Endothelial cell of umbilical vein (primary cell): Measurements from ENCODE around the gene TRDMT1. TPM values are rescaled to one million over a fixed set of nuclear protein-coding genes. Genes with fewer than 3 reads are reported as not detected.

Source experiments
- BruUV-seq: library from RNA; stranded (reverse); fragments of 400-500 nt; replicated peaks from 2 replicates; lab custom pipeline; 2021; lab: Mats Ljungman, UMichigan
- CTCF ChIA-PET: fragments of 300-600, 350-600 bp; sonication (Branson Sonifier 250); formaldehyde crosslinking; loops from one replicate; lab custom pipeline; 2021; ENCODE audit warnings: antibody characterized with exemption, inconsistent platforms; lab: Charles Lee
- POLR2A ChIA-PET: fragments of 300-600, 350-600 bp; sonication (Branson Sonifier 250); formaldehyde crosslinking; loops from one replicate; lab custom pipeline; 2021; ENCODE audit warnings: antibody characterized with exemption, inconsistent platforms; lab: Charles Lee
- DNase-seq: peaks from one replicate; pipeline ENCODE4 v3.0.0-alpha.2; 2011; ENCODE audit warnings: low read depth, low spot score
- FAIRE-seq: peaks from 2 replicates; lab custom pipeline; 2011; peaks lifted over from hg19 to GRCh38; lab: Jason Lieb, UNC
- H2AFZ ChIP-seq: 2 replicates; pipeline ENCODE4 v1.6.0; 2012; ENCODE audit warnings: low read depth, low read length, control low read depth, inconsistent platforms
- H3K27ac ChIP-seq: 2 replicates; pipeline ENCODE4 v1.5.1; 2011; ENCODE audit warnings: low read depth, mild to moderate bottlenecking, control low read depth, low read length, moderate library complexity; ENCODE audit not compliant: insufficient read depth
- H3K27me3 ChIP-seq, 2 experiments: 2 replicates each; pipeline versions ENCODE4 v1.6.0 to v1.6.1; 2011; ENCODE audit warnings: low read length in 2 of 2, mixed read lengths in 1 of 2; ENCODE audit not compliant: control insufficient read depth in 2 of 2, insufficient read depth in 2 of 2
- H3K36me3 ChIP-seq, 2 experiments: 2 replicates in 1 of 2; 3 replicates in 1 of 2; pipeline ENCODE4 v1.5.1; 2011; ENCODE audit warnings: low read length in 2 of 2, mild to moderate bottlenecking in 1 of 2, moderate library complexity in 1 of 2; ENCODE audit not compliant: control insufficient read depth in 2 of 2, insufficient read depth in 2 of 2; ENCODE audit errors: extremely low read depth in 1 of 2
- H3K4me1 ChIP-seq: 3 replicates; pipeline ENCODE4 v1.5.1; 2011; ENCODE audit warnings: mild to moderate bottlenecking, low read length; ENCODE audit not compliant: control insufficient read depth, insufficient read depth; ENCODE audit errors: extremely low read depth
- H3K4me2 ChIP-seq: 2 replicates; pipeline ENCODE4 v1.6.1; 2011; ENCODE audit warnings: low read length, control low read depth, mixed read lengths; ENCODE audit not compliant: insufficient read depth
- H3K4me3 ChIP-seq, 3 experiments: fragments of 200-600 bp in 1 of 3; sonication (generic), shearing (Covaris generic) in 1 of 3; replicated peaks in 1 of 3; 2 replicates each; pipeline ENCODE4 v1.5.1; 2011 to 2016; ENCODE audit warnings: control low read depth in 3 of 3, low read length in 3 of 3, mild to moderate bottlenecking in 2 of 3, inconsistent platforms in 1 of 3, low read depth in 1 of 3, moderate library complexity in 1 of 3; ENCODE audit not compliant: insufficient read depth in 1 of 3
- H3K79me2 ChIP-seq: 2 replicates; pipeline ENCODE4 v1.6.0; 2012; ENCODE audit warnings: low read length, inconsistent platforms; ENCODE audit not compliant: control insufficient read depth, insufficient read depth
- H3K9ac ChIP-seq: replicated peaks from 2 replicates; pipeline ENCODE3; 2011; ENCODE audit warnings: low read length, control low read depth; ENCODE audit not compliant: insufficient read depth; ENCODE audit errors: extremely low read depth
- H3K9me1 ChIP-seq: replicated peaks from 3 replicates; pipeline ENCODE4 v1.6.0; 2011; ENCODE audit warnings: mild to moderate bottlenecking, low read length; ENCODE audit not compliant: control insufficient read depth, insufficient read depth; ENCODE audit errors: extremely low read depth
- H3K9me3 ChIP-seq: replicated peaks from 2 replicates; pipeline ENCODE4 v1.5.1; 2012; ENCODE audit warnings: low read length, inconsistent platforms; ENCODE audit not compliant: control insufficient read depth, insufficient read depth
- H4K20me1 ChIP-seq: replicated peaks from 2 replicates; pipeline ENCODE3; 2011; ENCODE audit warnings: mild to moderate bottlenecking, low read length; ENCODE audit not compliant: control insufficient read depth, insufficient read depth; ENCODE audit errors: extremely low read depth
- CTCF ChIP-seq, 2 donors: IDR thresholded peaks; 1 replicate in 1 of 2; 2 replicates in 1 of 2; pipeline ENCODE4 v1.5.1; 2011; ENCODE audit warnings: low read length in 2 of 2, mild to moderate bottlenecking in 2 of 2, moderate library complexity in 2 of 2, control low read depth in 1 of 2, inconsistent platforms in 1 of 2, low read depth in 1 of 2; ENCODE audit not compliant: insufficient read depth in 1 of 2; ENCODE audit errors: extremely low read depth in 1 of 2
- EZH2 ChIP-seq: IDR thresholded peaks from 2 replicates; pipeline ENCODE4 v1.6.1; 2012; ENCODE audit warnings: borderline replicate concordance, low read depth, mild to moderate bottlenecking, moderate library complexity, low read length, inconsistent platforms; ENCODE audit not compliant: severe bottlenecking
- FOS ChIP-seq: IDR thresholded peaks from 2 replicates; pipeline ENCODE4 v1.6.1; 2011; ENCODE audit warnings: mild to moderate bottlenecking, low read length, moderate library complexity, borderline replicate concordance; ENCODE audit not compliant: insufficient read depth
- GATA2 ChIP-seq: IDR thresholded peaks from 2 replicates; pipeline ENCODE4 v1.7.0; 2011; ENCODE audit warnings: low read depth, mild to moderate bottlenecking, moderate library complexity, mixed read lengths, low read length; ENCODE audit not compliant: insufficient read length, insufficient read depth
- JUN ChIP-seq: IDR thresholded peaks from 2 replicates; pipeline ENCODE4 v1.6.1; 2011; ENCODE audit warnings: borderline replicate concordance, low read depth; ENCODE audit not compliant: insufficient read length, insufficient read depth
- MAX ChIP-seq: IDR thresholded peaks from 2 replicates; pipeline ENCODE4 v1.6.1; 2011; ENCODE audit not compliant: insufficient read depth, insufficient read length
- MYC ChIP-seq: IDR thresholded peaks from one replicate; pipeline ENCODE4 v1.6.1; 2011; ENCODE audit warnings: mild to moderate bottlenecking, low read depth, low read length
- POLR2A ChIP-seq: IDR thresholded peaks from 2 replicates; pipeline ENCODE4 v1.6.1; 2012; ENCODE audit warnings: low read depth, mild to moderate bottlenecking, control low read depth, low read length
- POLR2AphosphoS5 ChIP-seq: IDR thresholded peaks from 2 replicates; pipeline ENCODE4 v1.6.1; 2012; ENCODE audit warnings: low read depth, mild to moderate bottlenecking, control low read depth, low read length, moderate library complexity; ENCODE audit not compliant: insufficient read depth
- dilution Hi-C: fragments of 300-500 bp; cut with MboI; formaldehyde crosslinking; loops from one replicate; pipeline ENCODE4 v1.15.0; 2019; ENCODE audit warnings: low sequenced_read_pairs; ENCODE audit not compliant: extremely low pct_ligation_motif_present
- intact Hi-C: fragments of 100-400 bp; cut with micrococcal nuclease; formaldehyde crosslinking; loops from one replicate; pipeline ENCODE4 v1.10.0; 2022
- polyA plus RNA-seq, 4 experiments: library from polyadenylated mRNA; depleted of rRNA in 3 of 4; stranded (reverse) in 3 of 4; unstranded in 1 of 4; fragments of >200 nt; gene quantifications; 2 replicates each; pipeline versions ENCODE4 v1.2.1 to v1.2.3, GENCODE V29; 2011 to 2012; ENCODE audit warnings: missing spikeins in 1 of 4
- total RNA-seq: library from RNA; stranded (reverse); gene quantifications from 2 replicates; pipeline ENCODE4 v1.2.3, GENCODE V29; 2021

Gene TRDMT1
- total and polyA plus RNA-seq, 2 donors (not counting 3 experiments of a cell fraction or from before 2014, with no cell fraction given), result 10.0 to 12.3 TPM

- no TSS peak for BruUV-seq
- Histone ChIP-seq H3K4me2 (no peak overlapping the region), H3K27me3 (no peaks in the 10 kb centered on the region), H3K9ac (no peak overlapping the region), H3K27ac (no peak overlapping the region), H2AFZ (no peak overlapping the region), H3K9me1 (no peaks in the 10 kb centered on the region), H3K4me3 (no peak overlapping the region), H3K9me3 (no peaks in the 10 kb centered on the region), H3K36me3 (no peaks in the 10 kb centered on the region), H4K20me1 (no peaks in the 10 kb centered on the region), H3K4me1 (no peaks in the 10 kb centered on the region), H3K79me2 (no peaks in the 10 kb centered on the region)
- DNase-seq (no peak), FAIRE-seq (no peak)
- dilution Hi-C loops (no loop called here), intact Hi-C loops (no loop called here)
- ChIA-PET CTCF (interaction anchor here (1.4 kb wide), 1 partner anchor 15 kb away, joined by 3 read pairs; no protein-coding TSS in a partner anchor), POLR2A (no interaction called here)
- TF ChIP-seq MAX (no peak), JUN (no peak), GATA2 (no peak), POLR2AphosphoS5 (no peak), FOS (no peak), POLR2A (no peak), CTCF (IDR thresholded peaks at IDR 0.05; ENCODE audit: extremely low read depth in 1 of 2, insufficient read depth in 1 of 2, low read depth in 1 of 2, low read length in 2 of 2) (no peak), MYC (no peak), EZH2 (no peak)
Measured at GRCh38 chr10:17154116-17154515, 47.4 kb downstream of the TRDMT1 start.
